GM12878 (cell line): ENCODE data around the gene ZNF662. TPM values are rescaled to one million over a fixed set of nuclear protein-coding genes. Genes with fewer than 3 reads are reported as not detected.

ENCODE experiments used
- ATAC-seq: fragments of 200-7000 bp; cut with Tn5 transposase; 3 replicates; pipeline ENCODE4 v1.9.1; 2020; ENCODE audit warnings: mild to moderate bottlenecking, moderate library complexity
- BruUV-seq: library from RNA; stranded (reverse); fragments of 400-500 nt; replicated peaks from 2 replicates; lab custom pipeline; 2021; lab: Mats Ljungman, UMichigan
- CTCF ChIA-PET: fragments of 300-600 bp; sonication (Branson Sonifier 250); formaldehyde crosslinking; extraction: SDS; loops from one replicate; lab custom pipeline; 2021; ENCODE audit warnings: inconsistent platforms; lab: Yijun Ruan, JAX
- POLR2A ChIA-PET: fragments of 350-600 bp; formaldehyde crosslinking; extraction: SDS; loops from one replicate; lab custom pipeline; 2021; ENCODE audit warnings: inconsistent platforms; lab: Charles Lee
- RAD21 ChIA-PET: fragments of 300-600 bp; sonication (Branson Sonifier 250); formaldehyde crosslinking; loops from one replicate; lab custom pipeline; 2023; ENCODE audit warnings: antibody characterized with exemption; ENCODE audit not compliant: unreplicated experiment; lab: Charles Lee
- SMC1A ChIA-PET: fragments of 300-600 bp; sonication (Branson Sonifier 250); formaldehyde crosslinking; loops from one replicate; lab custom pipeline; 2023; ENCODE audit not compliant: unreplicated experiment, uncharacterized antibody; lab: Charles Lee
- DNase-seq: peaks from one replicate; pipeline ENCODE4 v3.0.0-alpha.2; 2011; ENCODE audit warnings: low read depth, low spot score
- FAIRE-seq: peaks from 3 replicates; lab custom pipeline; 2011; peaks lifted over from hg19 to GRCh38; lab: Jason Lieb, UNC
- H2AFZ ChIP-seq: 2 replicates; pipeline ENCODE4 v1.6.0; 2011; ENCODE audit warnings: low read depth, low read length, control low read depth; ENCODE audit not compliant: control insufficient read depth
- H3K27ac ChIP-seq: 2 replicates; pipeline ENCODE4 v1.5.1; 2011; ENCODE audit warnings: control low read depth; ENCODE audit not compliant: control insufficient read depth, insufficient read depth
- H3K27me3 ChIP-seq, 2 experiments: replicated peaks in 1 of 2; 2 replicates each; pipeline versions ENCODE4 v1.6.0 to v1.6.1; 2011; ENCODE audit warnings: low read length in 1 of 2; ENCODE audit not compliant: control insufficient read depth in 2 of 2, insufficient read depth in 2 of 2
- H3K36me3 ChIP-seq, 2 experiments: 2 replicates each; pipeline ENCODE4 v1.5.1; 2011; ENCODE audit warnings: low read length in 1 of 2; ENCODE audit not compliant: control insufficient read depth in 2 of 2, insufficient read depth in 2 of 2
- H3K4me1 ChIP-seq: 2 replicates; pipeline ENCODE4 v1.6.1; 2011; ENCODE audit warnings: mild to moderate bottlenecking, low read length, moderate library complexity, mixed read lengths; ENCODE audit not compliant: control insufficient read depth, insufficient read depth
- H3K4me2 ChIP-seq: 2 replicates; pipeline ENCODE4 v1.6.0; 2011; ENCODE audit warnings: control low read depth; ENCODE audit not compliant: control insufficient read depth, insufficient read depth
- H3K4me3 ChIP-seq: fragments of 200-600 bp; sonication (generic); 2 replicates; pipeline ENCODE4 v1.5.1; 2016
- H3K79me2 ChIP-seq: 2 replicates; pipeline ENCODE4 v1.6.0; 2011; ENCODE audit warnings: low read length; ENCODE audit not compliant: control insufficient read depth, insufficient read depth
- H3K9ac ChIP-seq: 2 replicates; pipeline ENCODE4 v1.8.0; 2011; ENCODE audit warnings: low read length, control low read depth, mixed read lengths; ENCODE audit not compliant: control insufficient read depth, insufficient read depth
- H3K9me3 ChIP-seq: replicated peaks from 3 replicates; pipeline ENCODE4 v1.5.1; 2011; ENCODE audit warnings: mild to moderate bottlenecking, low read length; ENCODE audit not compliant: control insufficient read depth, insufficient read depth
- H4K20me1 ChIP-seq: 2 replicates; pipeline ENCODE4 v1.6.0; 2011; ENCODE audit not compliant: control insufficient read depth, insufficient read depth
- CBFB ChIP-seq: IDR thresholded peaks from 2 replicates; pipeline ENCODE4 v1.6.1; 2016; ENCODE audit warnings: antibody characterized with exemption, low read depth
- DPF2 ChIP-seq: fragments of 450-650 bp; IDR thresholded peaks from 2 replicates; pipeline ENCODE4 v1.6.1; 2017; ENCODE audit warnings: mild to moderate bottlenecking
- ESRRA ChIP-seq: IDR thresholded peaks from 2 replicates; pipeline ENCODE4 v1.6.1; 2012; ENCODE audit warnings: mild to moderate bottlenecking, low read length, improper control_type of control experiment
- HDAC2 ChIP-seq: fragments of 200-600 bp; sonication (generic); IDR thresholded peaks from 2 replicates; pipeline ENCODE4 v1.6.1; 2017
- HDGF ChIP-seq: fragments of 450-650 bp; IDR thresholded peaks from 2 replicates; pipeline ENCODE4 v1.6.1; 2016; ENCODE audit warnings: antibody characterized with exemption
- JUNB ChIP-seq: IDR thresholded peaks from 2 replicates; pipeline ENCODE4 v1.6.1; 2016; ENCODE audit warnings: antibody characterized with exemption, mild to moderate bottlenecking
- SIN3A ChIP-seq: IDR thresholded peaks from 2 replicates; pipeline ENCODE4 v1.6.1; 2012; ENCODE audit warnings: low read depth, low read length, improper control_type of control experiment
- SMC3 ChIP-seq: IDR thresholded peaks from 2 replicates; pipeline ENCODE4 v1.6.1; 2011; ENCODE audit warnings: low read length, improper control_type of control experiment, borderline replicate concordance
- TAF1 ChIP-seq: IDR thresholded peaks from 2 replicates; pipeline ENCODE4 v1.6.1; 2011; ENCODE audit warnings: mild to moderate bottlenecking, low read depth, low read length, borderline replicate concordance
- ZBED1 ChIP-seq: IDR thresholded peaks from 2 replicates; pipeline ENCODE4 v1.6.1; 2016; ENCODE audit warnings: borderline replicate concordance
- ZNF207 ChIP-seq: fragments of 450-650 bp; IDR thresholded peaks from 2 replicates; pipeline ENCODE4 v1.6.1; 2014; ENCODE audit warnings: antibody characterized with exemption, mild to moderate bottlenecking, borderline replicate concordance
- WGBS: methylation state at CpG from one replicate; pipeline ENCODE4 v1.1.6; 2016; ENCODE audit warnings: low lambda C conversion rate; ENCODE audit not compliant: insufficient replicate concordance, insufficient coverage; ENCODE audit errors: missing lambda C conversion rate; 5-methylcytosine and 5-hydroxymethylcytosine counted together
- in situ Hi-C: fragments of 300-500 bp; cut with MboI; formaldehyde crosslinking; loops from 9 replicates; pipeline ENCODE4 v1.14.3; 2018; ENCODE audit warnings: mixed read lengths
- intact Hi-C: fragments of 100-400 bp; cut with micrococcal nuclease; formaldehyde crosslinking; loops from one replicate; pipeline ENCODE4 v1.14.2; 2022; ENCODE audit not compliant: unreplicated experiment
- polyA plus RNA-seq, 11 experiments: library from polyadenylated mRNA; depleted of rRNA in 4 of 11; unstranded in 6 of 11; stranded (reverse) in 5 of 11; fragments of >200 nt; fragmentation: Nextera tagmentation in 4 of 11; fragmentation: Illumina TruSeq in 1 of 11; extraction: Ambion mirVana in 4 of 11; extraction: Trizol in 1 of 11; gene quantifications; 1 replicate in 1 of 11; 2 replicates in 10 of 11; pipeline versions ENCODE4 v1.2.1 to v1.2.3, GENCODE V29; 2011 to 2016; ENCODE audit warnings: inconsistent platforms in 2 of 11, missing spikeins in 2 of 11, low read depth in 1 of 11
- total RNA-seq, 4 experiments: library from RNA; depleted of rRNA in 3 of 4; stranded (reverse); fragments of >200 nt in 3 of 4; fragmentation: Illumina TruSeq in 1 of 4; extraction: Trizol in 1 of 4; gene quantifications; 2 replicates each; pipeline versions ENCODE4 v1.2.1 to v1.2.3, GENCODE V29; 2013 to 2021
- TF ChIP-seq, protein P1 (sequence below): IDR thresholded peaks from 2 replicates; pipeline ENCODE4 v1.6.1; 2012; ENCODE audit warnings: low read depth, low read length, improper control_type of control experiment
- TF ChIP-seq, protein P2 (sequence below): fragments of 450-650 bp; IDR thresholded peaks from 2 replicates; pipeline ENCODE4 v1.6.1; 2014; ENCODE audit warnings: mild to moderate bottlenecking
- TF ChIP-seq, protein P3 (sequence below): IDR thresholded peaks from 2 replicates; pipeline ENCODE4 v1.6.1; 2012; ENCODE audit warnings: low read depth, low read length, improper control_type of control experiment
- TF ChIP-seq, protein P4 (sequence below): fragments of 450-650 bp; IDR thresholded peaks from 2 replicates; pipeline ENCODE4 v1.6.1; 2017; ENCODE audit warnings: mild to moderate bottlenecking, low read depth, inconsistent platforms; ENCODE audit not compliant: poor library complexity, severe bottlenecking

Gene ZNF662
- total and polyA plus RNA-seq, 10 of the 15 experiments (the other 5 are each of a cell fraction or from before 2014, with no cell fraction given), result not detected

DNA sequence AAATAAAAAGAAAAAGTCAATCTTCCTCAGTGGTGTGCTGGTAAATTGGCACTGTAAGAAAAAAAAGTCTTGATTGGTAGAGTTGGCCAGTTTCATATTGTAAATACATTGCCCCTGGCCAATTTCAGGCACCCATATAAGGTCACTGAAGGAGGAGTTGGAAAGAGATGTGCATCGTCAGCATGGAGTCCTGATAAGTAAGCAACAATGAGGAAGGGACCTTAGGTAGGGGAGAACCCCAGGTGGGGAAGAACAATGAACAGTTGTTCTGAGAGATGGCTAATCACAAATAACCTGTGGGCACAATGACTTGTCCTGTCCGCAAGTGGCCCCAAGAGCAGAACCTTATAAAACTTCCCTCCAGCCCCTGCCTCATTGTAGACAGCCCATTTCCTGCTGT lies 21.6 kb upstream of the ZNF662 start:
- intact Hi-C loops, result no loop called here
- ChIA-PET SMC1A (no interaction called here), CTCF (no interaction called here)

DNA sequence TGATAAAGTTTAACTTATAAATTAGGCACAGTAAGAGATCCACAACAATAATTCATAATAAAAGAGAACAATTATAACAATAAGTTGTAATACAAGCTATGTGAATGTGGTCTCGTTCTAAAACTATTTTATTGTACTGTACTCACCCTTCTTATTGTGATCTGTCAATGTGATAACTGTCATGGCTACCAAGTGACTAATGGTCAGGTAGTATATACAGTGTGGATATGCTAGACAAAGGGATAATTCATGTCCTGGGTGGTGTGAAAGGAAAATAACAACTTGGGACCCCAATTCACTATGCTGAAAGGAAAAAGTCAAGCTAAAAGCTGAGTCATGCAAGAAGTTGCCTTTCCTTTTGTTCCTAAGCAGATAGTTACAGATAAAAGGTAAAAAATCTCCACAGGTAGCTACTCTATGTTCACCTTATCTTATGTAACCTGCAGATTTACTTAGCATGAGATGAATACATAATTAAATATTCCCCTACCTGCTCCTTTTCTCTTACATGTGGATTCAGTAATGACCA lies 19.6 kb upstream of the ZNF662 start:
- ChIA-PET POLR2A (no interaction called here), CTCF (no interaction called here), SMC1A (interaction anchor here (2.3 kb wide), 1 partner anchor 107 kb away, joined by 7 read pairs; no protein-coding TSS in a partner anchor), RAD21 (no interaction called here)
- H2AFZ ChIP-seq, result no peak overlapping the region
- no peaks in the 10 kb centered on the region for H3K36me3 ChIP-seq
- WGBS, result 6% methylated on average over 1 of the region's 1 CpG
- H3K79me2 ChIP-seq, result no peaks in the 10 kb centered on the region
- H3K4me3 ChIP-seq, result no peak overlapping the region
- H4K20me1 ChIP-seq, result no peaks in the 10 kb centered on the region
- DNase-seq (no peak), ATAC-seq (no peak), FAIRE-seq (no peak)
- H3K27me3 ChIP-seq, result 0 out of 4 replicates have a peak, but pooled peaks cover 0 to 2% of the 10 kb centered on the region in 2 experiments
- H3K27ac ChIP-seq, result no peak overlapping the region
- intact Hi-C loops, result no loop called here
- peaks cover under 1% of the 10 kb centered on the region; the same call in 1 of the 2 replicates for H3K4me1 ChIP-seq
- BruUV-seq, result no TSS peak
- no peaks in the 10 kb centered on the region; the same call in 1 of the 3 replicates for H3K9me3 ChIP-seq
- in situ Hi-C loops, result no loop called here
- no peak overlapping the region for H3K4me2 ChIP-seq
- no peak overlapping the region for H3K9ac ChIP-seq
- TF ChIP-seq CBFB (no peak), JUNB (no peak), DPF2 (no peak), ZBED1 (no peak), TAF1 (no peak), ESRRA (no peak)
- TF ChIP-seq, protein P1, sequence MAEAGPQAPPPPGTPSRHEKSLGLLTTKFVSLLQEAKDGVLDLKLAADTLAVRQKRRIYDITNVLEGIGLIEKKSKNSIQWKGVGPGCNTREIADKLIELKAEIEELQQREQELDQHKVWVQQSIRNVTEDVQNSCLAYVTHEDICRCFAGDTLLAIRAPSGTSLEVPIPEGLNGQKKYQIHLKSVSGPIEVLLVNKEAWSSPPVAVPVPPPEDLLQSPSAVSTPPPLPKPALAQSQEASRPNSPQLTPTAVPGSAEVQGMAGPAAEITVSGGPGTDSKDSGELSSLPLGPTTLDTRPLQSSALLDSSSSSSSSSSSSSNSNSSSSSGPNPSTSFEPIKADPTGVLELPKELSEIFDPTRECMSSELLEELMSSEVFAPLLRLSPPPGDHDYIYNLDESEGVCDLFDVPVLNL, result no peak
- TF ChIP-seq, protein P2, sequence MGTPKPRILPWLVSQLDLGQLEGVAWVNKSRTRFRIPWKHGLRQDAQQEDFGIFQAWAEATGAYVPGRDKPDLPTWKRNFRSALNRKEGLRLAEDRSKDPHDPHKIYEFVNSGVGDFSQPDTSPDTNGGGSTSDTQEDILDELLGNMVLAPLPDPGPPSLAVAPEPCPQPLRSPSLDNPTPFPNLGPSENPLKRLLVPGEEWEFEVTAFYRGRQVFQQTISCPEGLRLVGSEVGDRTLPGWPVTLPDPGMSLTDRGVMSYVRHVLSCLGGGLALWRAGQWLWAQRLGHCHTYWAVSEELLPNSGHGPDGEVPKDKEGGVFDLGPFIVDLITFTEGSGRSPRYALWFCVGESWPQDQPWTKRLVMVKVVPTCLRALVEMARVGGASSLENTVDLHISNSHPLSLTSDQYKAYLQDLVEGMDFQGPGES, result no peak
- TF ChIP-seq, protein P3, sequence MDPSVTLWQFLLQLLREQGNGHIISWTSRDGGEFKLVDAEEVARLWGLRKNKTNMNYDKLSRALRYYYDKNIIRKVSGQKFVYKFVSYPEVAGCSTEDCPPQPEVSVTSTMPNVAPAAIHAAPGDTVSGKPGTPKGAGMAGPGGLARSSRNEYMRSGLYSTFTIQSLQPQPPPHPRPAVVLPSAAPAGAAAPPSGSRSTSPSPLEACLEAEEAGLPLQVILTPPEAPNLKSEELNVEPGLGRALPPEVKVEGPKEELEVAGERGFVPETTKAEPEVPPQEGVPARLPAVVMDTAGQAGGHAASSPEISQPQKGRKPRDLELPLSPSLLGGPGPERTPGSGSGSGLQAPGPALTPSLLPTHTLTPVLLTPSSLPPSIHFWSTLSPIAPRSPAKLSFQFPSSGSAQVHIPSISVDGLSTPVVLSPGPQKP, result no peak
- TF ChIP-seq, protein P4, sequence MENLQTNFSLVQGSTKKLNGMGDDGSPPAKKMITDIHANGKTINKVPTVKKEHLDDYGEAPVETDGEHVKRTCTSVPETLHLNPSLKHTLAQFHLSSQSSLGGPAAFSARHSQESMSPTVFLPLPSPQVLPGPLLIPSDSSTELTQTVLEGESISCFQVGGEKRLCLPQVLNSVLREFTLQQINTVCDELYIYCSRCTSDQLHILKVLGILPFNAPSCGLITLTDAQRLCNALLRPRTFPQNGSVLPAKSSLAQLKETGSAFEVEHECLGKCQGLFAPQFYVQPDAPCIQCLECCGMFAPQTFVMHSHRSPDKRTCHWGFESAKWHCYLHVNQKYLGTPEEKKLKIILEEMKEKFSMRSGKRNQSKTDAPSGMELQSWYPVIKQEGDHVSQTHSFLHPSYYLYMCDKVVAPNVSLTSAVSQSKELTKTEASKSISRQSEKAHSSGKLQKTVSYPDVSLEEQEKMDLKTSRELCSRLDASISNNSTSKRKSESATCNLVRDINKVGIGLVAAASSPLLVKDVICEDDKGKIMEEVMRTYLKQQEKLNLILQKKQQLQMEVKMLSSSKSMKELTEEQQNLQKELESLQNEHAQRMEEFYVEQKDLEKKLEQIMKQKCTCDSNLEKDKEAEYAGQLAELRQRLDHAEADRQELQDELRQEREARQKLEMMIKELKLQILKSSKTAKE, result no peak

More for the DNA sequence above, 21.6 kb upstream of the ZNF662 start:
- Histone ChIP-seq H3K9me3 (no peaks in the 10 kb centered on the region; the same call in 1 of the 3 replicates), H4K20me1 (no peaks in the 10 kb centered on the region), H3K4me2 (no peak overlapping the region), H3K36me3 (no peaks in the 10 kb centered on the region)
- WGBS, result 47% methylated on average over 2 of the region's 2 CpGs
- ATAC-seq, result no peak
- ChIA-PET POLR2A (no interaction called here), RAD21 (no interaction called here)
- no TSS peak for BruUV-seq
- TF ChIP-seq ZNF207 (no peak), HDGF (no peak), SMC3 (no peak), HDAC2 (no peak), ZBED1 (no peak), SIN3A (no peak), ESRRA (no peak)
- TF ChIP-seq, all 136 proteins: peak for 0
- no peak for DNase-seq
- in situ Hi-C loops, result no loop called here
- Histone ChIP-seq H3K79me2 (no peaks in the 10 kb centered on the region), H2AFZ (no peak overlapping the region), H3K4me3 (no peak overlapping the region), H3K9ac (no peak overlapping the region), H3K27ac (no peak overlapping the region), H3K4me1 (peaks cover 4% of the 10 kb centered on the region; the same call in 1 of the 2 replicates), H3K27me3 (no peaks in the 10 kb centered on the region)
- no peak for FAIRE-seq
